ENCODE measurements around the gene TNIK.
"Not testable (repeated sequence)": the region's sequence is repeated elsewhere in the genome, so short reads cannot be mapped to it uniquely, and the experiment has no call there.

TNIK gene

GRCh38 chr3:171333784-171334464 is 126.3 kb downstream of the TNIK start:
- DNase-seq, result no peak

- no peak for DNase-seq
Measured at GRCh38 chr3:171330938-171331337, 129.3 kb downstream of the TNIK start.

- no peak for DNase-seq
Measured at GRCh38 chr3:171329746-171330145, 130.5 kb downstream of the TNIK start.

- no peak for DNase-seq
Measured at GRCh38 chr3:171328419-171329082, 131.7 kb downstream of the TNIK start.

GRCh38 chr3:171327441-171328174 is 132.6 kb downstream of the TNIK start:
- DNase-seq, result no peak

- no peak for DNase-seq
Measured at GRCh38 chr3:171326717-171327440, 133.3 kb downstream of the TNIK start.

- DNase-seq, result no peak
Measured at GRCh38 chr3:171323938-171324536, 136.2 kb downstream of the TNIK start.

- DNase-seq, result no peak
Measured at GRCh38 chr3:171321559-171322360, 138.4 kb downstream of the TNIK start.

GRCh38 chr3:171320750-171321558 is 139.3 kb downstream of the TNIK start:
- DNase-seq, result no peak

- peak in 2 of 3 experiments; percentile 32 to 33 for DNase-seq
Measured at GRCh38 chr3:171317171-171317570, 143.0 kb downstream of the TNIK start.

GRCh38 chr3:171315919-171316318 is 144.3 kb downstream of the TNIK start:
- no peak for DNase-seq

GRCh38 chr3:171315101-171315500 is 145.1 kb downstream of the TNIK start:
- no peak for DNase-seq

GRCh38 chr3:171314341-171314740 is 145.9 kb downstream of the TNIK start:
- no peak for DNase-seq

GRCh38 chr3:171313702-171314101 is 146.5 kb downstream of the TNIK start:
- no peak for DNase-seq

- no peak for DNase-seq
Measured at GRCh38 chr3:171312741-171313140, 147.5 kb downstream of the TNIK start.

- no peak for DNase-seq
Measured at GRCh38 chr3:171311784-171312183, 148.4 kb downstream of the TNIK start.

GRCh38 chr3:171309906-171310359 is 150.3 kb downstream of the TNIK start:
- peak in 1 of 3 experiments; percentile 12 for DNase-seq

- DNase-seq, result no peak
Measured at GRCh38 chr3:171307988-171308387, 152.2 kb downstream of the TNIK start.

- DNase-seq, result no peak
Measured at GRCh38 chr3:171307046-171307585, 153.1 kb downstream of the TNIK start.

- DNase-seq, result no peak
Measured at GRCh38 chr3:171306631-171307030, 153.6 kb downstream of the TNIK start.

GRCh38 chr3:171305823-171306222 is 154.4 kb downstream of the TNIK start:
- not testable (repeated sequence) for DNase-seq
